ENCODE measurements around the gene CYTH1.

DNA sequence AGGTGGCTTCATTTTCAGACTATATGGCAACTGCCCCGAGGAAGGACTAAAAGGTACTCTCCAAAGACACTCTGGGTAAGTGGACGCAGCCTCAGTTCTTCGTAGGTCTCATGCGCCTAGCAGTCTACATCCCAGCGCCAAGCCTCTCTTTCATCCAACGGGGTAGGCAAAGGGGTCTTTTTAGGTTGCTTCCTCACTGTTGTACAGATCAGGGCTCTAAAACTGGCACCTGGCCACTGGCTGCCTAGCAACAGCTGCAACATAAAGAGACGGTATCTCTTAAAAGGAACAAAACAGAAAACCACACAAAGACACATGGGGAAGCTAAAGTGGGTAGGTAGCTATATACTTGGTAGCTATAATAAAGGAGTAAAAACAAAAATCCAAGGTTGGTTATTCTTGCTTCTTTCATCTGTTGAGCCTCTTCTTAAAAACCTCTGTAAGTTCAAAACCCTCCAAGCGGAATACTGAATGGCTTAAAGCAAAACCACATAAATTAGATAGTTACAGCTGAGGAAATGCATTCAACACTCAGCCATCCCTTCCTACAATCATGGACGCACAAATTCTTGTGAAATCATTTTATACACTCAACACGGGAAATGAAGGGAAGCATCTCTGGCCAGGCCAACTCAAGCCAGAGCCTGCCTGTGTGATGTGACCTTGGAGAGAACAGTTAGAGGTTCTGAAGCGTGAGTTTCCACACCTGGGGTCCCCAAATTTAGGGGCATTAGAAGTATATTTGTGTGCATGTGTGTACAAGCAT, 22.7 kb downstream of the CYTH1 start:
- TF ChIP-seq, protein P1, sequence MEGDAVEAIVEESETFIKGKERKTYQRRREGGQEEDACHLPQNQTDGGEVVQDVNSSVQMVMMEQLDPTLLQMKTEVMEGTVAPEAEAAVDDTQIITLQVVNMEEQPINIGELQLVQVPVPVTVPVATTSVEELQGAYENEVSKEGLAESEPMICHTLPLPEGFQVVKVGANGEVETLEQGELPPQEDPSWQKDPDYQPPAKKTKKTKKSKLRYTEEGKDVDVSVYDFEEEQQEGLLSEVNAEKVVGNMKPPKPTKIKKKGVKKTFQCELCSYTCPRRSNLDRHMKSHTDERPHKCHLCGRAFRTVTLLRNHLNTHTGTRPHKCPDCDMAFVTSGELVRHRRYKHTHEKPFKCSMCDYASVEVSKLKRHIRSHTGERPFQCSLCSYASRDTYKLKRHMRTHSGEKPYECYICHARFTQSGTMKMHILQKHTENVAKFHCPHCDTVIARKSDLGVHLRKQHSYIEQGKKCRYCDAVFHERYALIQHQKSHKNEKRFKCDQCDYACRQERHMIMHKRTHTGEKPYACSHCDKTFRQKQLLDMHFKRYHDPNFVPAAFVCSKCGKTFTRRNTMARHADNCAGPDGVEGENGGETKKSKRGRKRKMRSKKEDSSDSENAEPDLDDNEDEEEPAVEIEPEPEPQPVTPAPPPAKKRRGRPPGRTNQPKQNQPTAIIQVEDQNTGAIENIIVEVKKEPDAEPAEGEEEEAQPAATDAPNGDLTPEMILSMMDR (IDR thresholded peaks at IDR 0.05), result no peak
- TF ChIP-seq POLR2A (IDR thresholded peaks at IDR 0.05) (no peak), POLR2AphosphoS5 (IDR thresholded peaks at IDR 0.05) (no peak)
